GM21423 (cell line): ENCODE results near the gene RAP1GDS1.
"Not testable (repeated sequence)": the region's sequence is repeated elsewhere in the genome, so short reads cannot be mapped to it uniquely, and the experiment has no call there.

Source experiments
- ATAC-seq: cut with Tn5 transposase; IDR thresholded peaks from one replicate; pipeline ENCODE4 v1.9.1; 2021; ENCODE audit warnings: mild to moderate bottlenecking, moderate library complexity; ENCODE audit not compliant: unreplicated experiment

Gene RAP1GDS1

GRCh38 chr4:98423009-98423408 lies 161.8 kb downstream of the RAP1GDS1 start:
- ATAC-seq = no peak

- ATAC-seq = no peak
Measured at GRCh38 chr4:98430708-98431403, 169.7 kb downstream of the RAP1GDS1 start.

- no peak for ATAC-seq
Measured at GRCh38 chr4:98433691-98434090, 172.5 kb downstream of the RAP1GDS1 start.

GRCh38 chr4:98434816-98435215 lies 173.6 kb downstream of the RAP1GDS1 start:
- ATAC-seq = no peak

- no peak for ATAC-seq
Measured at GRCh38 chr4:98444371-98444770, 183.2 kb downstream of the RAP1GDS1 start.

- peak; percentile 76 for ATAC-seq
Measured at GRCh38 chr4:98446499-98447375, 185.6 kb downstream of the RAP1GDS1 start.

GRCh38 chr4:98447648-98448047 lies 186.5 kb downstream of the RAP1GDS1 start:
- no peak for ATAC-seq

GRCh38 chr4:98448908-98449307 lies 187.7 kb downstream of the RAP1GDS1 start:
- ATAC-seq = no peak

- no peak for ATAC-seq
Measured at GRCh38 chr4:98452091-98452490, 190.9 kb downstream of the RAP1GDS1 start.

GRCh38 chr4:98457422-98457821 lies 196.2 kb downstream of the RAP1GDS1 start:
- not testable (repeated sequence) for ATAC-seq

GRCh38 chr4:98461121-98461865 lies 200.1 kb downstream of the RAP1GDS1 start:
- not testable (repeated sequence) for ATAC-seq

- ATAC-seq = no peak
Measured at GRCh38 chr4:98462487-98462886, 201.3 kb downstream of the RAP1GDS1 start.

GRCh38 chr4:98466868-98467599 lies 205.8 kb downstream of the RAP1GDS1 start:
- no peak for ATAC-seq

- peak; percentile 98 for ATAC-seq
Measured at GRCh38 chr4:98467627-98468072, 206.5 kb downstream of the RAP1GDS1 start.

- ATAC-seq = no peak
Measured at GRCh38 chr4:98468709-98469108, 207.5 kb downstream of the RAP1GDS1 start.

- ATAC-seq = no peak
Measured at GRCh38 chr4:98469771-98470170, 208.6 kb downstream of the RAP1GDS1 start.

- ATAC-seq = no peak
Measured at GRCh38 chr4:98470366-98470765, 209.2 kb downstream of the RAP1GDS1 start.

- ATAC-seq = no peak
Measured at GRCh38 chr4:98470831-98471230, 209.6 kb downstream of the RAP1GDS1 start.

GRCh38 chr4:98473046-98473445 lies 211.9 kb downstream of the RAP1GDS1 start:
- no peak for ATAC-seq

GRCh38 chr4:98474408-98474844 lies 213.2 kb downstream of the RAP1GDS1 start:
- ATAC-seq = no peak

- no peak for ATAC-seq
Measured at GRCh38 chr4:98476891-98477290, 215.7 kb downstream of the RAP1GDS1 start.
